ENCODE results near the gene PLPP4.

PLPP4 gene

DNA sequence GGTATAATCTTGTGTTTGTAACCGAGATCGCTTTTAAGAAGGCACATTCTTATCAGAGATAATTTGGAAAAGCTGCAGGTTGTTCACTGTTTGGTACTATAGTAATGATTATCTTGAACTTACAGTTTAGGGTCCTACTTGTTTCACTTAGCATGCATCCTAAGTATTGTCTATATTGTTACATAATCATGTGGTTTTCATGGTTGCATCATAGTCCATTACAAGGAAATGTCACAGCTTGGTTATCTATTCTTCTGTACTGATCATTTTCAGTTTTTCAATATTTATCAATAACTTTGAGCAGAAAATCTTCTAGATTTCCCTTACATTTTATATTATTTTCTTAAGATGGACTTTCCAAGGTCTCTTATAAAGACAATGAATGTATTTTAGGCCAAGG is 116.3 kb downstream of the PLPP4 start:
- no peak for DNase-seq (ENCODE audit: low read depth in 2 of 3, low spot score in 2 of 3)

DNA sequence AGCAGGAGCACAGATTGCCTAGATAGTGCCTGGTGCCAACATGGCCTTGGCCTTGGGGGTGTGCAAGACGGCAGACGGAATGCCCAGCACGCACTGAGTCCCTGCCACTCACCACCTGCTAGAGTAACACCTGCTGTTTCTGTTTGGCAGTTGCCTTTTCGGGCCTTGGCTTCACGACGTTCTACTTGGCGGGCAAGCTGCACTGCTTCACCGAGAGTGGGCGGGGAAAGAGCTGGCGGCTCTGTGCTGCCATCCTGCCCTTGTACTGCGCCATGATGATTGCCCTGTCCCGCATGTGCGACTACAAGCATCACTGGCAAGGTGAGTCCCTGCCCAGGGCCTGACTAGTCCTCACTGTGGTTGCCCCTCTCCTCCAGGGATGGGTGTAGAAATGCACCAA is 118.0 kb downstream of the PLPP4 start:
- DNase-seq (ENCODE audit: low read depth in 2 of 3, low spot score in 2 of 3), result no peak

DNA sequence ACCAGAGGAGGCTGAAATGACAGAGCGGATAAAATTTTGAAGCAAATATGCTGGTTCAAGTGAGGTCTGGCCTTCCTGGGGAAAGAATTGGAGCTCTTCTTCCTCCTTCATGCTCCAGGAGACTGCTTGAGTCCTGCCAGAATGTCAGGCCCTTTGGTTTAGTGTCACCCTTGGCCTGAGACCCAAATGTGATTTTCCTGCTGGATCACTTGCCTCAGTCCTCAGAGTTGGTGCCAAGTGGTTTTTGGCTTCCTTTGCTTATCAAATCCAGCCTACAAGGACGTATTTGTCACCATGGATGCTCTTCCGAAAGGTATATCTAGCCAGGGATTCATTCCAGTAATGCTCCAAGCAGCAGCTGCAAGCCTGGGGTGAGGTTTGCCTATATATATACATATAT is 118.4 kb downstream of the PLPP4 start:
- no peak for DNase-seq (ENCODE audit: low read depth in 2 of 3, low spot score in 2 of 3)

DNA sequence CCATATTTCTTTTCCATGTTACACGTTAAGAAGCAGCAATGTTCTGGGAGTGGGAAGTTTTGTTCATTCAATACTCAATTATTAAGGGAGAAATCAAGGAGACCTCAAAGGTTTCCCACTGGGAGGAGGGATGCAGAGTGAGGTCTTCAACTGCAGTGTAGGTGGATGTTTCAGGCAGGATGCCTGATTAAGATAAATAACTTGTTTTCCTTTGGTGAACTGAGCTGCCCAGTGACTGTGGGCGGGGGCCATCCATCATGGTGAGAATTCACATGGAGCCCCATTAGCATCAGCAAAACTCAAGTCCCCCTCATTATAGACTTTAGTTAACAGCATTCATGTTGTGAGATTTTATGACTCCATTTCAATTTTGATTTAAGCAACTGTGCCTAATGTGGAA is 121.1 kb downstream of the PLPP4 start:
- no peak for DNase-seq (ENCODE audit: low read depth in 2 of 3, low spot score in 2 of 3)

DNA sequence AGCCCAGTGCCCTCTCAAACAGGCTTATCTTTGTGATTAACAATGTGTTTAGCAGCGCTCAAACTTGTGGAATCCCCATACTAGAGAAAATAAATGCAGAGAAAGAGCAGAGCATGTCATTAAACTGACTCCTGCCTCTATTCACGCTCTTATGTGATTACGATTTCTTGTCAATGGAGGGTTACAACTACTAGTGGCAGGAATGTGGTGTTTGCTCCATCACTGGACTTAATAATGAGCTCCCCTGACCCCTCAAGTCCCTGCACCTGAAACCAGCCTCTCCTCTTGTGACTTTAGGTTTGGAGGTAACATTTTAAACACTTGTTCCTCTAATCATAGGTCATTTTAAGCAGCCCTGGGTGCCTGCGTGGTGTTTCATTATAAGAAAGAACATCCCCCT is 121.9 kb downstream of the PLPP4 start:
- DNase-seq (ENCODE audit: low read depth in 2 of 3, low spot score in 2 of 3), result no peak

DNA sequence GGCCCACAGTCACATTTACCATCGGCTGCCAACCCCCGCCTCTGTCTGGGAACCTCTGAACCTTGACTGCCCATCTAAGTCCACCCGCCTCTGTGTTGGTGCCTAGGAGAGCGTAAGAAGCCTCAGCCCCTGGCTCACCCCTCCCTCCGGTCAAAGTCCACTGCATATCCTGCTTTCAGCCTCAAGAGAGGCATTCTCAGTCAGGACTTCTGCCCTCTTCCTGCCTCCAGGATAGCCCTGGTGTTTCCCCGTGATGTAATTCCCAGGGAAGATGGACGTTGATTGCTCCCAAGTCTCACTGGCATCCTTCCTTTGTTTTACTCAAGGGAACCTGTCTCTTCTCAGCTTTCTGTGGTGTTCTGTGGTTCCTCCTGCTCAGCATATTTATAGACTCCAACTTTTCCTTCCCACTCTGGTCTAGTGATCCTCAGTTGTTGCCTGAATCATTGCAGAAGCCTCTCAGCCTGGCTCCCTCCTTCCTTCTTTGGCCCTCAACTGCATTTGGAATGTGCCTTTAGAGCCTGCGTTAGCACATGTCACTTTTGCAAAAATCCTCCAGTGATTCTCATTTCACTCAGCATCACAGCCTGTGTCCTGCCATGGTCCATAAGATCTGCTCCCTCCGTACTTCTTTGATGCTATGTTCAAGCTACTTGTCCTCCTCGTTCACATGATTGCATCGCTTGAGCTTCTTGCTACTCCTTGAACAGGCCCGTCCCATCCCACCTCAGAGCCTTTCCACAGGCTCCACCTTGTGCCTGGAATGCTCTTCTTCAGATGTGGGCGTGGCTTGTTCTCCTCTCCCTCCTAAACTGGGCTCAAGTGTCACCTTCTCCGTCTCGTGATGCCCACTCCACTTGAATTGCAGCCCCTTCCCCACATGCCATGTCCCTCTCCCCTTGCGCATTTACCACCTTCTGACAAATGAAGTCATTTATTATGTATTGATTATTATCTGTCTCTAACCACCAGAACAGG is 124.2 kb downstream of the PLPP4 start:
- no peak for DNase-seq (ENCODE audit: low read depth in 2 of 3, low spot score in 2 of 3)

DNA sequence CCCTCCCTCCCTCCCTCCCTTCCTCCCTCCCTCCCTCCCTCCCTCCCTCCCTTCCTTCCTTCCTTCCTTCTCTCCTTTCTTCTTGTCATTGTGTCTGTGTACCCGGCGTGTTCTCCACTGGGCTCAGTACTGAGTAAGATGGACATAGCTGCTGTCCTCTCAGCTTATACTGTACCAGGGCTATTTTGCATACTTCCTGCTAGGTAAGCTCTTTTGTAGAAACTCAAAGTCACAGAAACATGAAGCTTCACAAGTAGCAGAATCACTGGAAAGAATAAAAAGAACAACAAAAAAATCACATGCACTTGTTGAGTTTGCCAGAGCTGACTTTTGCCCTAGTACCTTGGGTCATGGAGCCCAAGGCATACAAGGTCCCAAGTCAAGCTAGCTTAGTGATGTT is 125.7 kb downstream of the PLPP4 start:
- DNase-seq (ENCODE audit: low read depth in 2 of 3, low spot score in 2 of 3), result no peak

DNA sequence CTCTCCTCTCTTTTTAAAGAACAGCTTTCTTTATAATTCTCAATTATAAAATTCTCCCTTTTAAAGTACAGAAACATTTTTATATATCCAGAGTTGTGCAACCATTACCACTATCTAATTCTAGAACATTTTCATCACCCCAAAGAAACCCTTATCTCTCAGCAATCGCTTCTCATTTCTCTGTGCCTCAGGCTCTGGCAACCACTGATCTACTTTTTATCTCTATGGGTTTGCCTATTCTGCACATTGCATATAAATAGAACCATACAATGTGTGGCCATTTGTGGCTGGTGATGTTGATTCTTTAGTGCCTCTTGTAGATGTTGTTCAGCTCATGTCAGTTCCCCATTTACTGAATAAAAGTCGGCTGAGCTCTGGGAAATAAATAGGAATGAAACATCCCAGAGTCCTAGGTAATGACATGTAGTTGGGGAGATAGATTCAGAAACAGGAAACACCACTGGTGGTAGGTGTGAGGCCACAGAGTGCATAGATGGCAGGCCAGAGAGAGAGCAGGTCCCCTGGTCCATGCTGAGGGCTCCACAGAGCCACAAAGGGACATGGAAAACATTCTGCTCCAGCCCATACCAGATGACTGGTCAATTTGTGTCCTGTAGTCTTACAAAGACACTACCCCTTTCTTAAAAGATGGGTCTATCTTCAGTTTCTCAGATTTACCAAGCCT is 126.5 kb downstream of the PLPP4 start:
- DNase-seq (ENCODE audit: low read depth in 2 of 3, low spot score in 2 of 3), result no peak

DNA sequence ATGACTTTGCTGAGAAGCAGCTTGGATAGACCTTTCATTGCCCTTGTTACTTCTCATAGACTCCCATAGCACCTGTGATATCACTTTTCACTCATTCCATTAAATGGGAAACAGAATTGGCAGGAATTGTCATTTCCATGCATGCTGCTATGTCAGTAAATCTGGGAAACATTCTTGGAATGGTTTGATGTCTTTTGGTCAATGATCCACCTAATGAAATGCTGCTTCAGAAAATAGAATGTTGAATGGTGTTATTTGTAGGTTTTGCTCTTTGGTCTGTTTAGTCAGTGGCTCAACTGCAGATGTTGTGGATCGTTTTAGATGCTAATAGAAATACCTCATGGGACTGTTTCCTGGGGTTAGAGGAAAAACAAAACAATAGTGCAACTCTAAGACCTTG is 127.8 kb downstream of the PLPP4 start:
- DNase-seq (ENCODE audit: low read depth in 2 of 3, low spot score in 2 of 3), result no peak

DNA sequence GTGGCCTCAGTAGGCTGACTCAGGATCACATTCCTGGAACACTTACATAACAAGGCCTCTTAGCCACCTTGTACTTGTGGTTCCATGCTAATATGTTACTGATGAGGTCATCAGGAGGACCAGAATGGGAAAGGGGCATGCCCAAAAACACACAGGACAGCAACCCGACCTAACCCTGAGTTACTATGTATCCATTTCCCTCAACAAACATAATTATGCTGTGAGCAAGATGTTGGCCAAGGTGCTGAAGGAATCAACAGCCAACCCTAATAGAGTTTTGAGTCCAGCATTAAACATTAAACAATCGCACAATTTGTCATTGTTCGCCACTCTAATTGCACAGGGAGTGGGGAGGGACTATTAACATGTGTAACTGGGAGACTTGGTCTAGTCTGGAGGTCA is 129.4 kb downstream of the PLPP4 start:
- DNase-seq (ENCODE audit: low read depth in 2 of 3, low spot score in 2 of 3), result no peak

DNA sequence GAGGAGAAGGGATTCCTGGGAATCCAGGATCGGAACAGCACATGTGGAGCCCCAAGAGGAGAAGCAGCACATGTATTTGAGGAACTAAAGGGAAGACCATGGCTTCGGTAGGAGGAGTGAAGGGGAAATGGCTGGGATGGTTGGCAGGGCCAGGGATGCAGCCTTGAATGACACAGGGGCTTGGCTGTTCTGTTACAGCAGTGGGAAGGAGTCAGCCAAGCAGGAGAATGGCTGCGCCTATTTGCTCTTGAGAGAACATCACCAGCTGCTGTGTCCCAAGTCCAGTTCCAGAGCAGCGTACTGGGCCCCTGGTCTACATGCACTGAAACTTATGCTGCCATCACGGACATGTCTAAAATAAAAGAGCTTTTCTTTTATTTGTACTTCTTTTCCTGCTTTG is 130.0 kb downstream of the PLPP4 start:
- no peak for DNase-seq (ENCODE audit: low read depth in 2 of 3, low spot score in 2 of 3)

DNA sequence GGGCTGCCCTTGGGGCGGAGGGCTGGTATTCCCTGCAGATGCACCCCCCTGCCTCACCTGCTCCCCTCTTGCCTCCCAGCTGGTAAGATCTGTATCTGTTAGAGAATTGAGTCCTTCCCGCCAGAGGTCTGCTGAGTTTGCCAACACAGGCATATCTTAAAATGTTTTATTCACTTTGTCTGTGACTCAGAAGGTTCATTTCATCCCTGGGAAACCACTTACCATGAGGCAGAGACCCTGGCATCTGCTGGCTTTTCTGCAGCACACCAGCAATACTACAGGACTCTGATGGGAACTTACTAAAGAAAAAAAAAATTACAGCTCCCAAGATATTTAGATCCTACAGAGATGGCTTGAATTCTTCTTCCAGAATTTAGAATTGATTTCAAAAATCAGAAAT is 131.3 kb downstream of the PLPP4 start:
- no peak for DNase-seq (ENCODE audit: low read depth in 2 of 3, low spot score in 2 of 3)

DNA sequence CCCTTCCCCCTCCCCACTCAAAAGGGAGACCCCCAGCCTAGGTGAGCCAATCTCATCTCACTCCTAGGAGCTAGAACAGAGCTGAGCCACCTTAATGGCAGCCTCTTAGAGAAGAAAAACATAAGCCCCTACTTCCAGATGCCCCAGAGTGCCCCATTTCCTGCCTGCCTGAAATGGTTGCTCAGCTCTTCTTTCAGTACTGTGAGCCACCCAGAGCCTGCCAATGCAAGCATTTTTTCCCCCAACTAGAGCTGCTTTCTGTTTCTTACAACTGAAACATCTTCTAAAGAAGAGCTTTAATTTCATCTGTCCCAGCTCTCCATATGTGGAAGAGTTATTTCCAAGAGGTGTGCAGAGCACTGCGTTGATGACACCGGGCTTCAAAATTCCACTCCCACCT is 136.7 kb downstream of the PLPP4 start:
- no peak for DNase-seq (ENCODE audit: low read depth in 2 of 3, low spot score in 2 of 3)

DNA sequence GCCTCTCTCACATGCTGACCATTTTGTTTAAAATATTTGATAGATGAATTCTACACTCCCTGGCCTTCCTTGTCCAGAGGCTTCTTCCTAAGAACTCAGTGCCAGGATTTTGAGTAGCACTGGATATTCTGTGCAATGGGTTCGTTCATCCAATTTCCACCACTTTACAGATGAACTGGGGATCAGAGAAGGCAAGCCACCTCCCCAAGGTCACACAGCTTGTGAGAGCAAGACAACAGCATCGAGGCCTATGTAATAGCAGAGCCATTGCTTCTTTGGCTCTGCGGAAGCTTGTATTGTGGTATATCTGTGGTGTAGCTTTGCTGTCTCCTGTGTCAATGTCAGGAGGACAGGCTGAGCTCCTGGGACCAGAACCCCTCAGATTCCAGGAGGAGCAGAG is 140.9 kb downstream of the PLPP4 start:
- DNase-seq (ENCODE audit: low read depth in 2 of 3, low spot score in 2 of 3), result no peak

DNA sequence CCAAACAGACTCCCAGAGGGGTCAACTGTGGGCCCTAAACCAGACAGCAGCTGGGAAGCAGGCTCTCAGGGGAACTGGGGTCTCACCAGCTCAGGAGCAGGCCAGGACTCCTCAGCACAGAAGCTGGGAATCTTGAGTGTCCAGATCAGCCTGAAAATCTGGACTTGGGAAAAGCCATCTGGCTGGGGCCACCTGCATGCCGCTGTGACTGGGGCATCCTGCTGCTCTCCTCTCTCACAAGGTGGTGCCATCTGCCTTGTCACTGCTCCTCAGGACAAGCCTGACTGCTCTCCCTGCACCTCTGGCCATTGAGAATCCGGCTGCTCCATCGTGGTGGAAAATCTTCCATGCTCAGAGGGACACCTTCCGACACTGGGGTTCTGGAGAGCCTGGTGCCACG is 141.4 kb downstream of the PLPP4 start:
- DNase-seq (ENCODE audit: low read depth in 2 of 3, low spot score in 2 of 3), result no peak

DNA sequence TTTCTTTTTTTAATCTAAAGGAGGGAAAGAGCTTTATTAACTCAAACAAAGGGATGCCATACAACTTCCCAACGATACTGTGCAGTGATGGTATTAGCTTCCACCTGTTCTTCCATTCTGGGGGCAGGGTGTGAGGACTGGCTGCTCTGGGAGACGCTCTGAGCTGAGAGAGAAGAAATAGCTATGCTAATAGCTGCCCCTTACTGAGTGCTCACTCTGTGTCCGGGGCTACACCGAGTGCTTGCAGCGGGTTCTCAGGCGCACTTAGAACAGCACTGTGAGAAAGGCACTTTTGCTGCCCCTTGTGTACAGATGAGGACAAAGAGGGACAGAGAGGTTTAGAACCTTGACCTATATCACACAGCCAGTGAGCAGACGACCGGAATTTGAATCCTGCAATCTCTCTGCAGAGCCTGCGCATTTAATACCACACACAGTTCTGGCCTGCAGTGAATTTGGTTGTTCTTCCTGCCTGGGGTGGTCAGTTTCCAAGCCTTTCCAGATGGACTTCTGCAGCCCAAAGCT is 142.2 kb downstream of the PLPP4 start:
- DNase-seq (ENCODE audit: low read depth in 2 of 3, low spot score in 2 of 3), result no peak

DNA sequence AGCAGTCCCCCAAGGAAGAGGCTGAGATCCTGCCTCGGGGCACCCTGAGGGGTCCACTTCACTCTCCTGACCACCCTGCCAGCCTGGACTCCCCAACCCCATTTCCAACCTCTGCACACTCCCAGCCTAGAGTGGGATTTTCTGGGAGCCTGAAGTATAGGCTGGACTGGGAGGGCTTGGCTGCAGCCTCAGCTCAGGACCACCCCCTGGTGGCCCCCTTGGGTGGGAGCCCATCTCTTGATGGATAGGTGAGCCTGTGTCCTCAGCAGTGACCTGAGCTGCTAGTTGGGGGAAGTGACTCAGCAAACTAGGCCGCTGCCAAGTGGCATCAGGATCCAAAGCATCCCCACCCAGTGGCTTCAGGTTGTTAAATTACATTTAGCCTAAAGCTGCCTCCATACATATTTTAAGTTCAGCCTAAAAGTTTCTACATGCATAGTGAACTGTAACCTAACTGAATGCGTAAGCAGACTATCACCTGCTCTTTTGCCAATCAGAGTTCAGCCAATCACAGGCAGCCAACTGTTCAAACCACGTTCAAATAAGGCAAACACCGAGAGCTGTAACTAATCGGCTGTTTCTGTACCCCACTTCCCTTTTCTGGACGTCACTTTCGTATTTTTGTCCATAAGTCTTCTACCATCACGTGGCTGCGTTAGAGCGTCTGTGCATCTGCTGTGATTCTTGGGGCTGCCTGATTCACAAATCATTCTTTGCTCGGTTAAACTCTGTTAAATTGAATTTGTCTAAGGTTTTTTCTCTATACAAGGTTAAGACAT is 144.0 kb downstream of the PLPP4 start:
- DNase-seq (ENCODE audit: low read depth in 2 of 3, low spot score in 2 of 3), result no peak

DNA sequence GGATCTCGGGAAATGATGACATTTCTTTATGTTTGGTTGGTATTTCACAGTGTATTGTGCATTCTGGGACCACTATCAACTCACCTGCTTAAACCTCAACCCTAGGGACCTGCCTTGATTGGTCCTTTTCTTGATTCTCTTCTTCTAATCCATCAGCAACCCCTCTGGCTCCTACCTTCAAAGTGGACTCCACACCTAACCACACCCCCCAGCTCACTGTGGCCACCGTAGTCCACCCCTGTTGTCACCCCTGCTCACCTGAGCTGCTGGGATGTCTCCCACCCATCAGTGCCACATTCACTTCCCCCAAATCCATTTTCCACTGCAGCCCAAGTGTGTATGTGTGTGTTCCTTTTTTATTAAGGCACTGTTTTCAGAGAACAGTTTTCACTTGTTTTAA is 145.0 kb downstream of the PLPP4 start:
- DNase-seq (ENCODE audit: low read depth in 2 of 3, low spot score in 2 of 3), result no peak

DNA sequence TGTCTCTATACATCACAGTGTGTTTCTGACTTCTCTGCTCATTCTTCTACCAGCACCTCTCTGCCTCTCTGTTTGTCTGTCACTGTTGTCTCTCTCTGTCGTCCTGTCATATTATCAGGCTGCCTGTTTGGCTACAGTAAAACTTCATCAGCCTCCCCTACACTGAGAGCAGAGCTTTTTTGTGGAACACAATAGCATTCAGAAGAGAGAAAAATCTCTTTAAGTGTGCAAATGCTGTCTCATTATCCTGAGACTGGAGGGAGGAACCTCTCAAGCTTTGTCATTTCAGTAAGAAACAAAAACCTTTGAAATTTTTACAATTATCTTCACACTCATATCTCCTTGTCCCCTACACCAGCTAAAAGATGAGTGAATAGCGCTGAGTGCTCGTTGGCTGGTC is 148.4 kb downstream of the PLPP4 start:
- no peak for DNase-seq (ENCODE audit: low read depth in 2 of 3, low spot score in 2 of 3)

DNA sequence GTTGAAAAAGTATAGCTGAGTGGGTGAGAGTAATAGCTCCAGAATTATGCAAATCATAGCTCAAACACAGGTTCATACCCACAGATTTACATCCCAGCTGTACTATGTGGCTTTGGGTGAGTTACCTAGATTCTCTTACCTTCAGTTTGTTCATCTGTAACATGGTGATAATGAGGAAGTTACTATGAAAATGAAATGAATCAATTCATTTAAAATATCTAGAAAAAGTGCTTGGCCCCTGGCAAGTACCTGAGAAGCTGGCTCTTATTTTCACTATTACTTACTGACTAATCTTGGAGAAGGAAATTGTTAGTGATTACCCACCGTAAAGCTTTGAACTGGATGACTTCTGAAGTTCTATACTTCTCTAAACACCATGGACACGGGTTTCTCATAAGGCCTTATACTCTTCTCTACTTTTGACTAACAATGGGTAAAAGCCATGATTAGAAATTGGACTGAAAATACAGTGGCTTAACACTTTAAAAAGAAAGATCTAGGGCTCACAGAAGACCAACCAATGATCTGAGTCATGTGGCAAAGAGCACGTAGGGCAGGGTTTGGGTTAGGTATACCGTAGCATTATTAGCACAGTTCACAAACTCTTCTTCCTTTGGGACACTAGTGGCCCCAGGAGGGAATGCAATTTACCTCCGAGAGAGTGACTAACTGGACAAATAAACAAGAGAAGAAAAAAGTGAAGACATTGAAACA is 149.2 kb downstream of the PLPP4 start:
- no peak for DNase-seq (ENCODE audit: low read depth in 2 of 3, low spot score in 2 of 3)
